K562 (cell line): ENCODE measurements around the gene CSTB. TPM values are rescaled to one million over a fixed set of nuclear protein-coding genes. Genes with fewer than 3 reads are reported as not detected.

Source experiments
- ARHGAP35 ChIP-seq: fragments of 450-650 bp; IDR thresholded peaks from 2 replicates; pipeline ENCODE4 v1.6.1; 2018; ENCODE audit not compliant: partially characterized antibody
- ARNT ChIP-seq, 2 experiments: fragments of 450-650 bp; IDR thresholded peaks; 2 replicates each; pipeline ENCODE4 v1.6.1; 2016; ENCODE audit warnings: mild to moderate bottlenecking in 1 of 2
- CBX5 ChIP-seq: IDR thresholded peaks from 2 replicates; pipeline ENCODE4 v1.6.1; 2014; ENCODE audit warnings: low read depth, borderline replicate concordance
- CHD1 ChIP-seq: fragments of 200-600 bp; sonication (generic); IDR thresholded peaks from one replicate; pipeline ENCODE4 v1.6.1; 2012; ENCODE audit warnings: mild to moderate bottlenecking, moderate library complexity, low read length, inconsistent platforms
- GATA2 ChIP-seq: sonication (generic); formaldehyde crosslinking; IDR thresholded peaks from 2 replicates; pipeline ENCODE4 v1.4.0; 2020; ENCODE audit warnings: mild to moderate bottlenecking, missing genetic modification reagents
- HNRNPK ChIP-seq: fragments of 200-400 bp; formaldehyde crosslinking; IDR thresholded peaks from one replicate; pipeline ENCODE4 v1.6.1; 2018; ENCODE audit warnings: mild to moderate bottlenecking, low read depth, low read length; ENCODE audit not compliant: poor library complexity, severe bottlenecking
- MCM2 ChIP-seq: fragments of 450-650 bp; IDR thresholded peaks from 2 replicates; pipeline ENCODE4 v1.6.1; 2017; ENCODE audit warnings: low read depth, mild to moderate bottlenecking
- MYNN ChIP-seq, 2 experiments: sonication (generic); formaldehyde crosslinking in 1 of 2; IDR thresholded peaks; 2 replicates each; pipeline versions ENCODE4 v1.5.0 to v1.6.1; 2016 to 2020; ENCODE audit warnings: antibody characterized with exemption in 1 of 2, missing genetic modification reagents in 1 of 2
- PRMT5 ChIP-seq: sonication (generic); formaldehyde crosslinking; IDR thresholded peaks from 2 replicates; pipeline ENCODE4 v1.5.0; 2020; ENCODE audit warnings: missing genetic modification reagents
- RFX5 ChIP-seq: IDR thresholded peaks from 2 replicates; pipeline ENCODE4 v1.6.1; 2011; ENCODE audit warnings: low read depth, mild to moderate bottlenecking, improper control_type of control experiment, low read length
- SMAD1 ChIP-seq: fragments of 150-350 bp; IDR thresholded peaks from 2 replicates; pipeline ENCODE4 v1.6.1; 2014; ENCODE audit warnings: low read length, low read depth; ENCODE audit not compliant: partially characterized antibody
- SMC3 ChIP-seq: conservative IDR thresholded peaks from 2 replicates; pipeline ENCODE4 v1.6.1; 2011; ENCODE audit warnings: low read depth, low read length, improper control_type of control experiment; ENCODE audit not compliant: insufficient read depth
- SPI1 ChIP-seq: IDR thresholded peaks from 2 replicates; pipeline ENCODE4 v1.6.1; 2011; ENCODE audit warnings: low read depth, low read length, control low read depth, borderline replicate concordance
- XRCC4 ChIP-seq: IDR thresholded peaks from one replicate; pipeline ENCODE4 v1.6.1; 2011; ENCODE audit not compliant: insufficient read depth, insufficient read length; ENCODE audit errors: extremely low read depth
- ZNF134 ChIP-seq: fragments of 250-450 bp; sonication (Bioruptor Pico); conservative IDR thresholded peaks from 2 replicates; pipeline ENCODE4 v1.4.0; 2020
- polyA plus RNA-seq, 8 experiments: library from polyadenylated mRNA; depleted of rRNA in 4 of 8; stranded (reverse) in 5 of 8; unstranded in 3 of 8; fragments of >200 nt; fragmentation: Nextera tagmentation in 2 of 8; fragmentation: Illumina TruSeq in 1 of 8; extraction: Ambion mirVana in 2 of 8; extraction: Trizol in 1 of 8; gene quantifications; 2 replicates each; pipeline versions ENCODE4 v1.2.1 to v1.2.3, GENCODE V29; 2011 to 2014; ENCODE audit warnings: inconsistent platforms in 1 of 8, missing spikeins in 1 of 8
- total RNA-seq, 7 experiments: library from RNA; depleted of rRNA in 6 of 7; stranded (reverse); fragments of >200 nt in 6 of 7; fragmentation: Illumina TruSeq in 2 of 7; extraction: Trizol in 2 of 7; gene quantifications; 2 replicates each; pipeline versions ENCODE4 v1.2.1 to v1.2.3, GENCODE V29; 2011 to 2021; ENCODE audit warnings: low replicate concordance in 1 of 7
- TF ChIP-seq, protein P1 (sequence below): fragments of 450-650 bp; formaldehyde crosslinking; conservative IDR thresholded peaks from 2 replicates; pipeline ENCODE4 v1.4.0; 2022; ENCODE audit warnings: mild to moderate bottlenecking, missing genetic modification characterization
- TF ChIP-seq, protein P2 (sequence below): fragments of 250-450 bp; sonication (Bioruptor Pico); IDR thresholded peaks from 2 replicates; pipeline ENCODE4 v1.4.0; 2020; ENCODE audit warnings: borderline replicate concordance
- TF ChIP-seq, protein P3 (sequence below): sonication (generic); formaldehyde crosslinking; IDR thresholded peaks from 2 replicates; pipeline ENCODE4 v1.4.0; 2020; ENCODE audit warnings: mild to moderate bottlenecking, missing genetic modification reagents

Gene CSTB
- total and polyA plus RNA-seq, 9 of the 15 experiments (the other 6 are each of a cell fraction or from before 2014, with no cell fraction given): 12.4 to 65.0 (median 31.7) TPM

DNA sequence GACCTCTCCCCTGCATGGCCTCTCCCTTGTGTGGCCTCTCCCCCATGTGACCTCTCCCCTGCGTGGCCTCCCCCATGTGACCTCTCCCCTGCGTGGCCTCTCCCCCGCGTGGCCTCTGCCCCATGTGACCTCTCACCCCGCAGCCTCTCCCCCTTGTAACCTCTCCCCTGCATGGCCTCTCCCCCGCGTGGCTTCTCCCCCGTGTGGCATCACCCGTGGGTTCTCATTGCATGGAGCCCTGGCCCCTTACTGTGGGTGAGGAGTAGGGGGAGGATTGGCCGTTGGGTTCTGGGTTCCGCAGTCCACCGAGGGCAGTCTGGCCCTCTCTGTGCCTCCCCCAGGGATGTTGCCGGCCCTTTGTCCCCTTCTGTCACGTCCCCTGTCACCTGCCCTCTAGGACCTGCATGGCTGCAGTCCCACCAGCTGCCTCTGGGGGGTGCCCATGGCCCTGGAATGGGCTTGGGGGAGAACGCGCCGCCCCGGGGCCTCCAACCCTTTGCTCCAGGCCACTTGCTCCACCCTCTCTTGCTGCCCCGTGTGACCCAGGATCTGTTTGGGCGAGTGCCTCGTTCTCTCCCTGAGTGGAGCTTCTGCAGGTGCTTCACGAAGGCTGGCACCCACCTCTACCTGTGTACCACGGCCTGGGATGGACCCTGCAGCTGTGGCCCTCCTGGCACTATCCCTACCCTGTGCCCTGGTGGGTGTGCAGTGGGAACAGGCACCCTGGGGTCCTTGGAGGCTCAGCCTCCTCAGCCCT, 34.6 kb upstream of the CSTB start (continued):
- TF ChIP-seq, protein P1, sequence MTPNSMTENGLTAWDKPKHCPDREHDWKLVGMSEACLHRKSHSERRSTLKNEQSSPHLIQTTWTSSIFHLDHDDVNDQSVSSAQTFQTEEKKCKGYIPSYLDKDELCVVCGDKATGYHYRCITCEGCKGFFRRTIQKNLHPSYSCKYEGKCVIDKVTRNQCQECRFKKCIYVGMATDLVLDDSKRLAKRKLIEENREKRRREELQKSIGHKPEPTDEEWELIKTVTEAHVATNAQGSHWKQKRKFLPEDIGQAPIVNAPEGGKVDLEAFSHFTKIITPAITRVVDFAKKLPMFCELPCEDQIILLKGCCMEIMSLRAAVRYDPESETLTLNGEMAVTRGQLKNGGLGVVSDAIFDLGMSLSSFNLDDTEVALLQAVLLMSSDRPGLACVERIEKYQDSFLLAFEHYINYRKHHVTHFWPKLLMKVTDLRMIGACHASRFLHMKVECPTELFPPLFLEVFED (CRISPR knock-in tag): no peak
- TF ChIP-seq XRCC4 (no peak), ZNF134 (CRISPR knock-in tag) (no peak), SMAD1 (peak; percentile 11), CHD1 (no peak), HNRNPK (no peak), GATA2 (CRISPR knock-in tag) (no peak), SMC3 (peak; percentile 99), MCM2 (no peak), CBX5 (no peak), SPI1 (no peak), ARHGAP35 (no peak), RFX5 (no peak), ARNT (IDR thresholded peaks at IDR 0.05) (no peak), MYNN (IDR thresholded peaks at IDR 0.05) (peak; percentile 75), MYNN (CRISPR knock-in tag; IDR thresholded peaks at IDR 0.05) (no peak), PRMT5 (CRISPR knock-in tag) (no peak)
- TF ChIP-seq, protein P2, sequence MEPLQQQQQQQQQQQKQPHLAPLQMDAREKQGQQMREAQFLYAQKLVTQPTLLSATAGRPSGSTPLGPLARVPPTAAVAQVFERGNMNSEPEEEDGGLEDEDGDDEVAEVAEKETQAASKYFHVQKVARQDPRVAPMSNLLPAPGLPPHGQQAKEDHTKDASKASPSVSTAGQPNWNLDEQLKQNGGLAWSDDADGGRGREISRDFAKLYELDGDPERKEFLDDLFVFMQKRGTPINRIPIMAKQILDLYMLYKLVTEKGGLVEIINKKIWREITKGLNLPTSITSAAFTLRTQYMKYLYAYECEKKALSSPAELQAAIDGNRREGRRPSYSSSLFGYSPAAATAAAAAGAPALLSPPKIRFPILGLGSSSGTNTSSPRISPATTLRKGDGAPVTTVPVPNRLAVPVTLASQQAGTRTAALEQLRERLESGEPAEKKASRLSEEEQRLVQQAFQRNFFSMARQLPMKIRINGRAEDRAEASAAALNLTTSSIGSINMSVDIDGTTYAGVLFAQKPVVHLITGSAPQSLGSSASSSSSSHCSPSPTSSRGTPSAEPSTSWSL (CRISPR knock-in tag): no peak
- TF ChIP-seq, protein P3, sequence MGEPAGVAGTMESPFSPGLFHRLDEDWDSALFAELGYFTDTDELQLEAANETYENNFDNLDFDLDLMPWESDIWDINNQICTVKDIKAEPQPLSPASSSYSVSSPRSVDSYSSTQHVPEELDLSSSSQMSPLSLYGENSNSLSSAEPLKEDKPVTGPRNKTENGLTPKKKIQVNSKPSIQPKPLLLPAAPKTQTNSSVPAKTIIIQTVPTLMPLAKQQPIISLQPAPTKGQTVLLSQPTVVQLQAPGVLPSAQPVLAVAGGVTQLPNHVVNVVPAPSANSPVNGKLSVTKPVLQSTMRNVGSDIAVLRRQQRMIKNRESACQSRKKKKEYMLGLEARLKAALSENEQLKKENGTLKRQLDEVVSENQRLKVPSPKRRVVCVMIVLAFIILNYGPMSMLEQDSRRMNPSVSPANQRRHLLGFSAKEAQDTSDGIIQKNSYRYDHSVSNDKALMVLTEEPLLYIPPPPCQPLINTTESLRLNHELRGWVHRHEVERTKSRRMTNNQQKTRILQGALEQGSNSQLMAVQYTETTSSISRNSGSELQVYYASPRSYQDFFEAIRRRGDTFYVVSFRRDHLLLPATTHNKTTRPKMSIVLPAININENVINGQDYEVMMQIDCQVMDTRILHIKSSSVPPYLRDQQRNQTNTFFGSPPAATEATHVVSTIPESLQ (CRISPR knock-in tag): 0 out of 2 replicates have a peak, but pooled peaks have one; percentile 57
